PC-9 (cell line): ENCODE data around the gene NR4A1. TPM values are rescaled to one million over a fixed set of nuclear protein-coding genes. Genes with fewer than 3 reads are reported as not detected.

Experiments
- BruUV-seq: library from RNA; stranded (reverse); fragments of 400-500 nt; replicated peaks from 2 replicates; lab custom pipeline; 2021; lab: Mats Ljungman, UMichigan
- CTCF ChIA-PET: fragments of 300-600 bp; sonication (Branson Sonifier 250); formaldehyde crosslinking; loops from one replicate; lab custom pipeline; 2022; ENCODE audit warnings: antibody characterized with exemption; lab: Charles Lee
- POLR2A ChIA-PET: fragments of 300-600 bp; sonication (Branson Sonifier 250); formaldehyde crosslinking; loops from one replicate; lab custom pipeline; 2022; ENCODE audit warnings: antibody characterized with exemption; ENCODE audit not compliant: unreplicated experiment; lab: Charles Lee
- DNase-seq, 2 experiments: peaks; one replicate each; pipeline versions ENCODE4 v3.0.0 to v3.0.0-alpha.2; 2015 to 2022; ENCODE audit warnings: mixed read lengths in 1 of 2
- H2AFZ ChIP-seq: fragments of 200-600 bp; sonication (generic); 2 replicates; pipeline ENCODE4 v1.8.1; 2017; ENCODE audit warnings: antibody characterized with exemption
- H3F3A ChIP-seq: fragments of 200-600 bp; sonication (generic); 2 replicates; pipeline ENCODE4 v1.8.1; 2017; ENCODE audit warnings: antibody characterized with exemption, mild to moderate bottlenecking, low read depth; ENCODE audit not compliant: insufficient read depth
- H3K27ac ChIP-seq: fragments of 200-600 bp; sonication (generic); 2 replicates; pipeline ENCODE4 v1.6.1; 2016; ENCODE audit warnings: mixed run types
- H3K27me3 ChIP-seq: fragments of 200-600 bp; sonication (generic); 2 replicates; pipeline ENCODE4 v1.6.1; 2016; ENCODE audit warnings: low read depth, mixed run types; ENCODE audit not compliant: insufficient read depth
- H3K36me3 ChIP-seq: fragments of 200-600 bp; sonication (generic); 2 replicates; pipeline ENCODE4 v1.6.1; 2016; ENCODE audit warnings: low read depth, mixed run types
- H3K4me1 ChIP-seq: fragments of 200-600 bp; sonication (generic); replicated peaks from 2 replicates; pipeline ENCODE4 v1.6.1; 2016; ENCODE audit warnings: mixed run types; ENCODE audit not compliant: insufficient read depth
- H3K4me2 ChIP-seq: fragments of 200-600 bp; sonication (generic); 2 replicates; pipeline ENCODE4 v1.6.1; 2017; ENCODE audit warnings: mixed run types
- H3K4me3 ChIP-seq: fragments of 200-600 bp; sonication (generic); 2 replicates; pipeline ENCODE4 v1.6.1; 2016; ENCODE audit warnings: mixed run types
- H3K79me2 ChIP-seq: fragments of 200-600 bp; sonication (generic); 2 replicates; pipeline ENCODE4 v1.6.1; 2017; ENCODE audit warnings: low read depth, mixed run types
- H3K9me2 ChIP-seq: fragments of 200-600 bp; sonication (generic); 2 replicates; pipeline ENCODE4 v1.8.1; 2017; ENCODE audit warnings: mild to moderate bottlenecking; ENCODE audit not compliant: insufficient read depth
- H3K9me3 ChIP-seq: fragments of 200-600 bp; sonication (generic); 2 replicates; pipeline ENCODE4 v1.8.1; 2016; ENCODE audit warnings: low read depth; ENCODE audit not compliant: insufficient read depth
- H4K20me1 ChIP-seq: fragments of 200-600 bp; sonication (generic); 2 replicates; pipeline ENCODE4 v1.8.1; 2017; ENCODE audit not compliant: insufficient read depth
- CTCF ChIP-seq: fragments of 200-600 bp; sonication (generic); conservative IDR thresholded peaks from 2 replicates; pipeline ENCODE4 v1.6.1; 2017; ENCODE audit warnings: mixed run types, antibody characterized with exemption, mild to moderate bottlenecking, moderate library complexity
- EZH2 ChIP-seq: fragments of 200-600 bp; sonication (generic); IDR thresholded peaks from 2 replicates; pipeline ENCODE4 v1.8.0; 2017; ENCODE audit warnings: antibody characterized with exemption, low read depth
- intact Hi-C: fragments of 100-400 bp; cut with micrococcal nuclease; formaldehyde crosslinking; loops from one replicate; pipeline ENCODE4 v1.10.0; 2022; ENCODE audit not compliant: unreplicated experiment
- total RNA-seq: library from RNA; stranded (reverse); gene quantifications from 2 replicates; pipeline ENCODE4 v1.2.3, GENCODE V29; 2021

NR4A1 gene
- total RNA-seq, 1 experiment from 2014 or later: 6.5 TPM

- TSS peak; percentile 96 for BruUV-seq
- ChIA-PET POLR2A (interaction anchor here (0.6 to 1.9 kb wide), 3 partner anchors 17 to 36 kb away, joined by 5 to 38 read pairs (median 11); partner anchors contain the start of genes ATG101 and NR4A1), CTCF (interaction anchor here (1.3 to 1.4 kb wide), 2 partner anchors 35 to 38 kb away, joined by 4 to 17 read pairs; partner anchors contain the start of gene ATG101)
- H3F3A ChIP-seq: peaks cover 26% of the 10 kb centered on the region; the same call in 1 of the 2 replicates
- H4K20me1 ChIP-seq: no peaks in the 10 kb centered on the region
- H3K27me3 ChIP-seq: no peaks in the 10 kb centered on the region; the same call in 1 of the 2 replicates
- peak overlapping the region; percentile 77 for H3K4me2 ChIP-seq
- peaks cover 25% of the 10 kb centered on the region for H3K4me1 ChIP-seq
- no peaks in the 10 kb centered on the region for H3K36me3 ChIP-seq
- intact Hi-C loops: no loop called here
- H3K9me2 ChIP-seq: no peaks in the 10 kb centered on the region
- H3K9me3 ChIP-seq: no peaks in the 10 kb centered on the region
- peak overlapping the region; percentile 53; the same call in 1 of the 2 replicates for H3K4me3 ChIP-seq
- TF ChIP-seq CTCF (no peak), EZH2 (no peak)
- H3K79me2 ChIP-seq: no peaks in the 10 kb centered on the region
- H3K27ac ChIP-seq: no peak overlapping the region
- peak overlapping the region; percentile 68 for H2AFZ ChIP-seq
- DNase-seq: no peak
These were observed 17.6 kb upstream of the NR4A1 start for GRCh38 chr12:52033446-52034140.

GRCh38 chr12:52035190-52035589 is 16.1 kb upstream of the NR4A1 start:
- peaks cover 15% of the 10 kb centered on the region for H3K4me1 ChIP-seq
- ChIA-PET CTCF (no interaction called here), POLR2A (interaction anchor here (0.6 kb wide), 1 partner anchor 16 kb away, joined by 3 read pairs; the partner anchor contains the start of gene NR4A1)
- no TSS peak for BruUV-seq
- no peak overlapping the region for H2AFZ ChIP-seq
- no peaks in the 10 kb centered on the region for H3K9me2 ChIP-seq
- no peaks in the 10 kb centered on the region for H4K20me1 ChIP-seq
- H3K4me3 ChIP-seq: no peak overlapping the region
- peaks cover 34% of the 10 kb centered on the region; the same call in 1 of the 2 replicates for H3F3A ChIP-seq
- TF ChIP-seq EZH2 (no peak), CTCF (no peak)
- no peak overlapping the region for H3K27ac ChIP-seq
- H3K36me3 ChIP-seq: no peaks in the 10 kb centered on the region
- no peak overlapping the region for H3K4me2 ChIP-seq
- no peaks in the 10 kb centered on the region for H3K9me3 ChIP-seq
- no peaks in the 10 kb centered on the region for H3K79me2 ChIP-seq
- DNase-seq: no peak
- intact Hi-C loops: no loop called here
- no peaks in the 10 kb centered on the region; the same call in 1 of the 2 replicates for H3K27me3 ChIP-seq

GRCh38 chr12:52035926-52036325 is 15.3 kb upstream of the NR4A1 start:
- Histone ChIP-seq H3K79me2 (no peaks in the 10 kb centered on the region), H3K9me2 (no peaks in the 10 kb centered on the region), H3K4me2 (0 out of 2 replicates have a peak overlapping the region, but pooled peaks have one; percentile 68), H4K20me1 (no peaks in the 10 kb centered on the region), H3K27me3 (no peaks in the 10 kb centered on the region; the same call in 1 of the 2 replicates), H3K4me1 (peaks cover 14% of the 10 kb centered on the region), H2AFZ (no peak overlapping the region), H3K9me3 (no peaks in the 10 kb centered on the region), H3F3A (peaks cover 34% of the 10 kb centered on the region; the same call in 1 of the 2 replicates), H3K4me3 (no peak overlapping the region), H3K27ac (no peak overlapping the region), H3K36me3 (no peaks in the 10 kb centered on the region)
- ChIA-PET POLR2A (no interaction called here), CTCF (interaction anchor here (1.0 kb wide), 1 partner anchor 34 kb away, joined by 5 read pairs; the partner anchor contains the start of gene ATG101)
- intact Hi-C loops: loop anchor here (2.0 kb wide), 1 partner anchor 15 kb away; the partner anchor contains the start of gene NR4A1
- DNase-seq: no peak
- TF ChIP-seq CTCF: no peak
- BruUV-seq: no TSS peak
